ENCODE results near the gene MMP17. TPM values are rescaled to one million over a fixed set of nuclear protein-coding genes. Genes with fewer than 3 reads are reported as not detected.
A peak's percentile ranks its signal among the peaks of the same experiment; 100 is the strongest.

MMP17 gene
- total RNA-seq (10.8 and 13.5 TPM in 2 replicates), polyA plus RNA-seq (3.2 and 5.2 TPM in 2 replicates), polyA minus RNA-seq (ENCODE audit: low replicate concordance) (7.1 and 9.2 TPM in 2 replicates)
- 6.0 and 13.0 TPM in 2 replicates for polyA plus RNA-seq (2012)

DNA sequence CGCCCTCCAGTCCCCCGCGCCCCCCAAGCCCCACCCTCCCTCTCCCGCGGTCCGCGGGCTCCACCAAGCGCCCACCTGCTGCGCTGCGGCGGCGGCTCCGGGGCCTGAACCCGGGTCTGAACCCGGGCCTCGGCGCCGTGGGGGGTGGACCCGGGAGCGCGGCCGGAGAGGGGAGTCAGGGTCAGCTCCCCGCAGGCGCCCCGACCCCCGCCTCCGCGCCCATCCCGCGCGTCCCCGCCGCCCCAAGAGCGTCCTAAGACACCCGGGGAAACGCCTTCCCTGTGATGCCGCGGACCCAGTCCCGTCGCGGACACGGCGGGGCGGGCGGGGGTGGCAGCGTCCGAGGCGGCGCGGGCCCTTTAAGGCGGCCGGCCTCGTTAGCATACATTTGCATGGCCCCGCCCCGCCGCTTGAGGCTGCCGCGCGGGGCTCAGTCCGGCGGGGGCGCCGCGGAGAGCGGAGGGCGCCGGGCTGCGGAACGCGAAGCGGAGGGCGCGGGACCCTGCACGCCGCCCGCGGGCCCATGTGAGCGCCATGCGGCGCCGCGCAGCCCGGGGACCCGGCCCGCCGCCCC, at the start of gene MMP17:
MMP17 (plus strand) TSS at position 433 of the 574 bp plus-strand sequence; CDS start at position 535, 102 bp downstream.
- Histone ChIP-seq H3K36me3 (ENCODE audit: control insufficient read depth, insufficient read depth, low read length) (no peaks in the 10 kb centered on the region), H3K9ac (ENCODE audit: insufficient read depth, low read length) (peak within 1 kb of the TSS; percentile 50), H3K4me1 (ENCODE audit: control insufficient read depth, extremely low read depth, insufficient read depth, low read length) (no peaks in the 10 kb centered on the region), H4K20me1 (ENCODE audit: control insufficient read depth, extremely low read depth, insufficient read depth, low read length) (no peaks in the 10 kb centered on the region), H3K4me2 (ENCODE audit: extremely low read depth, insufficient read depth, low read length) (peak within 1 kb of the TSS; percentile 89), H3K27ac (ENCODE audit: insufficient read depth, low read length) (no peak within 1 kb of the TSS), H3K27me3 (ENCODE audit: control insufficient read depth, insufficient read depth, low read length) (no peaks in the 10 kb centered on the region), H3K79me2 (ENCODE audit: control insufficient read depth, insufficient read depth, low read length) (peaks cover 3% of the 10 kb centered on the region), H3K9me3 (ENCODE audit: control insufficient read depth, insufficient read depth, low read depth, low read length) (no peaks in the 10 kb centered on the region), H2AFZ (ENCODE audit: low read length) (peak within 1 kb of the TSS; percentile 43), H3K4me3 (replicated peaks in 1 of 4; ENCODE audit: control extremely low read depth in 1 of 4, insufficient read depth in 1 of 4, low read depth in 3 of 4, low read length in 4 of 4) (peak within 1 kb of the TSS; percentile 45 to 67 (median 60))
- peak; percentile 62 for DNase-seq (ENCODE audit: low read depth in 2 of 2)
- TF ChIP-seq EZH2 (IDR thresholded peaks at IDR 0.05; ENCODE audit: low read length, missing control alignments), result no peak
- TF ChIP-seq, protein P1, sequence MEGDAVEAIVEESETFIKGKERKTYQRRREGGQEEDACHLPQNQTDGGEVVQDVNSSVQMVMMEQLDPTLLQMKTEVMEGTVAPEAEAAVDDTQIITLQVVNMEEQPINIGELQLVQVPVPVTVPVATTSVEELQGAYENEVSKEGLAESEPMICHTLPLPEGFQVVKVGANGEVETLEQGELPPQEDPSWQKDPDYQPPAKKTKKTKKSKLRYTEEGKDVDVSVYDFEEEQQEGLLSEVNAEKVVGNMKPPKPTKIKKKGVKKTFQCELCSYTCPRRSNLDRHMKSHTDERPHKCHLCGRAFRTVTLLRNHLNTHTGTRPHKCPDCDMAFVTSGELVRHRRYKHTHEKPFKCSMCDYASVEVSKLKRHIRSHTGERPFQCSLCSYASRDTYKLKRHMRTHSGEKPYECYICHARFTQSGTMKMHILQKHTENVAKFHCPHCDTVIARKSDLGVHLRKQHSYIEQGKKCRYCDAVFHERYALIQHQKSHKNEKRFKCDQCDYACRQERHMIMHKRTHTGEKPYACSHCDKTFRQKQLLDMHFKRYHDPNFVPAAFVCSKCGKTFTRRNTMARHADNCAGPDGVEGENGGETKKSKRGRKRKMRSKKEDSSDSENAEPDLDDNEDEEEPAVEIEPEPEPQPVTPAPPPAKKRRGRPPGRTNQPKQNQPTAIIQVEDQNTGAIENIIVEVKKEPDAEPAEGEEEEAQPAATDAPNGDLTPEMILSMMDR (conservative IDR thresholded peaks at IDR 0.05 in 1 of 2, IDR thresholded peaks at IDR 0.05 in 1 of 2; ENCODE audit: low read depth in 1 of 2, low read length in 2 of 2), result peak in 1 of 2 donors; percentile 5

DNA sequence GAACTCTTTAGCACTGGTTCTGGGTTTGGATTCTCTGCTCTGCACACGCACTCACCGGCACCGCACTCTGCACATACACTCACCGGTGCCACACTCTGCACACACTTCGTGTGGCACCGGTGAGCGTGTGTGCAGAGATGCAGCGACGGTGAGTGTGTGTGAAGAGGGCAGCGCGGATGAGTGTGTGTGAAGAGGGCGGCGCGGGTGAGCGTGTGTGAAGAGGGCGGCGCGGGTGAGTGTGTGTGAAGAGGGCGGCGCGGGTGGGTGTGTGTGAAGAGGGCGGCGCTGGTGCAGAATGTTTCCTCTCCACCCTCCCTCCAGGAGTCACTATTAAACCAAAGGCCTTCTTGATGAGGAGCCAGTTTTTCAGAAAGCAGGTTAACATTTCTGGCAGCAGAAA, 49.2 kb upstream of the MMP17 start:
- Histone ChIP-seq H3K9ac (ENCODE audit: insufficient read depth, low read length) (no peak overlapping the region), H3K9me3 (ENCODE audit: control insufficient read depth, insufficient read depth, low read depth, low read length) (no peaks in the 10 kb centered on the region), H3K4me3 (replicated peaks in 1 of 4; ENCODE audit: control extremely low read depth in 1 of 4, insufficient read depth in 1 of 4, low read depth in 3 of 4, low read length in 4 of 4) (no peak overlapping the region), H3K4me1 (ENCODE audit: control insufficient read depth, extremely low read depth, insufficient read depth, low read length) (peaks cover 2% of the 10 kb centered on the region), H3K4me2 (ENCODE audit: extremely low read depth, insufficient read depth, low read length) (no peak overlapping the region), H2AFZ (ENCODE audit: low read length) (no peak overlapping the region), H3K36me3 (ENCODE audit: control insufficient read depth, insufficient read depth, low read length) (peaks cover 8% of the 10 kb centered on the region), H3K27ac (ENCODE audit: insufficient read depth, low read length) (no peak overlapping the region), H3K79me2 (ENCODE audit: control insufficient read depth, insufficient read depth, low read length) (no peaks in the 10 kb centered on the region), H4K20me1 (ENCODE audit: control insufficient read depth, extremely low read depth, insufficient read depth, low read length) (no peaks in the 10 kb centered on the region), H3K27me3 (ENCODE audit: control insufficient read depth, insufficient read depth, low read length) (no peaks in the 10 kb centered on the region)
- TF ChIP-seq, protein P1 (conservative IDR thresholded peaks at IDR 0.05 in 1 of 2, IDR thresholded peaks at IDR 0.05 in 1 of 2; ENCODE audit: low read depth in 1 of 2, low read length in 2 of 2), result no peak
- TF ChIP-seq EZH2 (IDR thresholded peaks at IDR 0.05; ENCODE audit: low read length, missing control alignments), result no peak
- no peak for DNase-seq (ENCODE audit: low read depth in 2 of 2)

DNA sequence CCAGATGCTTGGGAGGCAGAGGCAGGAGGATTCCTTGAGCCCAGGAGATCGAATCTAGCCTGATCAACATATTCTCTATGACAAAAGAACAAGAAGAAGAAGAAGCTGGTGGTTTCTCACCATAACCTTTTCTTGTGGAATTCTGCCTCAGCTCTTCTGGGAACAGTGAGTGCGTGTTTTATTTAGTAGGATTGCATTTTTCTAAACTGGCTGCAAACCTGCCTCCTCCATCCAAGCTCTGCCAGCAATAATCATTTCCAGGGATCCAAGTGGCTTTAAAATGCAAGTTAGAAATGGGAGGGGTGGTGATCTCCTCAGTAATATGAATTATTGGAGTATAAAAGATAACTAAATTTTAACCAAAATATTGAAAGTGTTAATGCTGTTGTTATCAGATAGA, 46.1 kb upstream of the MMP17 start:
- H3K79me2 ChIP-seq (ENCODE audit: control insufficient read depth, insufficient read depth, low read length), result no peaks in the 10 kb centered on the region
- H3K4me2 ChIP-seq (ENCODE audit: extremely low read depth, insufficient read depth, low read length), result no peak overlapping the region
- H3K27ac ChIP-seq (ENCODE audit: insufficient read depth, low read length), result peak overlapping the region; percentile 5
- H3K9me3 ChIP-seq (ENCODE audit: control insufficient read depth, insufficient read depth, low read depth, low read length), result no peaks in the 10 kb centered on the region
- no peak overlapping the region for H3K9ac ChIP-seq (ENCODE audit: insufficient read depth, low read length)
- TF ChIP-seq, protein P1 (conservative IDR thresholded peaks at IDR 0.05 in 1 of 2, IDR thresholded peaks at IDR 0.05 in 1 of 2; ENCODE audit: low read depth in 1 of 2, low read length in 2 of 2), result no peak
- TF ChIP-seq EZH2 (IDR thresholded peaks at IDR 0.05; ENCODE audit: low read length, missing control alignments), result no peak
- peaks cover 15% of the 10 kb centered on the region for H3K36me3 ChIP-seq (ENCODE audit: control insufficient read depth, insufficient read depth, low read length)
- no peak for DNase-seq (ENCODE audit: low read depth in 2 of 2)
- H4K20me1 ChIP-seq (ENCODE audit: control insufficient read depth, extremely low read depth, insufficient read depth, low read length), result no peaks in the 10 kb centered on the region
- no peak overlapping the region for H2AFZ ChIP-seq (ENCODE audit: low read length)
- H3K4me3 ChIP-seq (replicated peaks in 1 of 4; ENCODE audit: control extremely low read depth in 1 of 4, insufficient read depth in 1 of 4, low read depth in 3 of 4, low read length in 4 of 4), result no peak overlapping the region
- peaks cover 2% of the 10 kb centered on the region for H3K4me1 ChIP-seq (ENCODE audit: control insufficient read depth, extremely low read depth, insufficient read depth, low read length)
- no peaks in the 10 kb centered on the region for H3K27me3 ChIP-seq (ENCODE audit: control insufficient read depth, insufficient read depth, low read length)

Measured in fibroblast of lung (primary cell).